GM19238 (cell line): ENCODE data around the gene CSNK1A1.
"Not testable (repeated sequence)": the region's sequence is repeated elsewhere in the genome, so short reads cannot be mapped to it uniquely, and the experiment has no call there.

ENCODE experiments used
- DNase-seq: peaks from one replicate; pipeline ENCODE4 v3.0.0; 2011; ENCODE audit warnings: low spot score; ENCODE audit not compliant: insufficient read length

Gene CSNK1A1

GRCh38 chr5:149551227-149552037 lies at the start of gene CSNK1A1:
TSS of gene CSNK1A1 (minus strand) at chr5:149551439. CDS start at chr5:149550964, 475 bp downstream.
- peak; percentile 96 for DNase-seq

GRCh38 chr5:149600932-149601331 lies 49.7 kb upstream of the CSNK1A1 start:
- no peak for DNase-seq

GRCh38 chr5:149599375-149599774 lies 48.1 kb upstream of the CSNK1A1 start:
- DNase-seq = no peak

GRCh38 chr5:149598966-149599365 lies 47.7 kb upstream of the CSNK1A1 start:
- DNase-seq = no peak

GRCh38 chr5:149598234-149598633 lies 47.0 kb upstream of the CSNK1A1 start:
- DNase-seq = not testable (repeated sequence)

GRCh38 chr5:149597618-149598017 lies 46.4 kb upstream of the CSNK1A1 start:
- no peak for DNase-seq

- DNase-seq = no peak
Observed at GRCh38 chr5:149596712-149597111, 45.5 kb upstream of the CSNK1A1 start.

- DNase-seq = not testable (repeated sequence)
Observed at GRCh38 chr5:149595105-149595504, 43.9 kb upstream of the CSNK1A1 start.

GRCh38 chr5:149594206-149594895 lies 43.1 kb upstream of the CSNK1A1 start:
- no peak for DNase-seq

GRCh38 chr5:149593370-149593769 lies 42.1 kb upstream of the CSNK1A1 start:
- DNase-seq = no peak

GRCh38 chr5:149588936-149589335 lies 37.7 kb upstream of the CSNK1A1 start:
- DNase-seq = no peak

- DNase-seq = no peak
Observed at GRCh38 chr5:149586708-149587318, 35.6 kb upstream of the CSNK1A1 start.

GRCh38 chr5:149585910-149586309 lies 34.7 kb upstream of the CSNK1A1 start:
- no peak for DNase-seq

- no peak for DNase-seq
Observed at GRCh38 chr5:149584121-149584520, 32.9 kb upstream of the CSNK1A1 start.

- DNase-seq = no peak
Observed at GRCh38 chr5:149583394-149583793, 32.2 kb upstream of the CSNK1A1 start.

- no peak for DNase-seq
Observed at GRCh38 chr5:149581931-149582768, 30.9 kb upstream of the CSNK1A1 start.

- no peak for DNase-seq
Observed at GRCh38 chr5:149581192-149581861, 30.1 kb upstream of the CSNK1A1 start, which contains the start of gene ARHGEF37. TSS of gene ARHGEF37 (plus strand) at chr5:149581498. CDS start at chr5:149597770, 16,272 bp downstream.

GRCh38 chr5:149580808-149581191 lies 29.6 kb upstream of the CSNK1A1 start:
- DNase-seq = no peak

GRCh38 chr5:149578896-149579295 lies 27.7 kb upstream of the CSNK1A1 start:
- DNase-seq = no peak

GRCh38 chr5:149576021-149576420 lies 24.8 kb upstream of the CSNK1A1 start:
- DNase-seq = no peak

GRCh38 chr5:149575131-149575530 lies 23.9 kb upstream of the CSNK1A1 start:
- no peak for DNase-seq
